AG04450 (cell line): ENCODE results near the gene SLC39A6. TPM values are rescaled to one million over a fixed set of nuclear protein-coding genes. Genes with fewer than 3 reads are reported as not detected.

Experiments used
- CTCF ChIA-PET: fragments of 300-600, 350-600 bp; formaldehyde crosslinking; extraction: SDS; loops from one replicate; lab custom pipeline; 2022; ENCODE audit warnings: antibody characterized with exemption, inconsistent platforms; lab: Charles Lee
- POLR2A ChIA-PET: fragments of 350-600 bp; formaldehyde crosslinking; extraction: SDS; loops from one replicate; lab custom pipeline; 2021; ENCODE audit warnings: antibody characterized with exemption, inconsistent platforms; lab: Yijun Ruan, JAX
- DNase-seq: peaks from one replicate; pipeline ENCODE4 v3.0.0-alpha.2; 2011; ENCODE audit warnings: low read depth, low spot score
- H3K27ac ChIP-seq: one replicate; pipeline ENCODE4 v1.5.1; 2012; ENCODE audit warnings: low read depth, low read length, control low read depth
- H3K27me3 ChIP-seq: one replicate; pipeline ENCODE4 v1.6.0; 2012; ENCODE audit warnings: low read length; ENCODE audit not compliant: control insufficient read depth, insufficient read depth
- H3K4me3 ChIP-seq: 2 replicates; pipeline ENCODE4 v1.5.1; 2011; ENCODE audit warnings: mild to moderate bottlenecking, low read depth, low read length, control low read depth
- H3K9me3 ChIP-seq: 2 replicates; pipeline ENCODE4 v1.5.1; 2012; ENCODE audit warnings: low read length; ENCODE audit not compliant: control insufficient read depth, insufficient read depth
- CTCF ChIP-seq: IDR thresholded peaks from 2 replicates; pipeline ENCODE4 v1.5.1; 2011; ENCODE audit warnings: low read depth, low read length, control low read depth, inconsistent platforms
- polyA plus RNA-seq: library from polyadenylated mRNA; depleted of rRNA; stranded (reverse); fragments of >200 nt; gene quantifications from 2 replicates; pipeline ENCODE4 v1.2.3, GENCODE V29; 2011

Gene SLC39A6
- polyA plus RNA-seq, 1 experiment = 123 TPM

GRCh38 chr18:36141576-36141975 lies 12.4 kb upstream of the SLC39A6 start:
- no peak overlapping the region for H3K27ac ChIP-seq
- TF ChIP-seq CTCF = no peak
- no peak for DNase-seq
- ChIA-PET CTCF (interaction anchor here (0.7 kb wide), 1 partner anchor 139 kb away, joined by 5 read pairs; no protein-coding TSS in a partner anchor), POLR2A (no interaction called here)
- no peaks in the 10 kb centered on the region for H3K27me3 ChIP-seq
- no peak overlapping the region for H3K4me3 ChIP-seq
- H3K9me3 ChIP-seq = no peaks in the 10 kb centered on the region

- DNase-seq = no peak
- Histone ChIP-seq H3K9me3 (no peaks in the 10 kb centered on the region), H3K4me3 (no peak overlapping the region), H3K27me3 (no peaks in the 10 kb centered on the region), H3K27ac (no peak overlapping the region)
- TF ChIP-seq CTCF = no peak
- POLR2A ChIA-PET = interaction anchor here (0.7 kb wide), 1 partner anchor 42 kb away, joined by 3 read pairs; no protein-coding TSS in a partner anchor
- CTCF ChIA-PET = interaction anchor here (2.2 kb wide), 1 partner anchor 145 kb away, joined by 8 read pairs; no protein-coding TSS in a partner anchor
Observed at GRCh38 chr18:36139245-36139644, 10.1 kb upstream of the SLC39A6 start.

DNA sequence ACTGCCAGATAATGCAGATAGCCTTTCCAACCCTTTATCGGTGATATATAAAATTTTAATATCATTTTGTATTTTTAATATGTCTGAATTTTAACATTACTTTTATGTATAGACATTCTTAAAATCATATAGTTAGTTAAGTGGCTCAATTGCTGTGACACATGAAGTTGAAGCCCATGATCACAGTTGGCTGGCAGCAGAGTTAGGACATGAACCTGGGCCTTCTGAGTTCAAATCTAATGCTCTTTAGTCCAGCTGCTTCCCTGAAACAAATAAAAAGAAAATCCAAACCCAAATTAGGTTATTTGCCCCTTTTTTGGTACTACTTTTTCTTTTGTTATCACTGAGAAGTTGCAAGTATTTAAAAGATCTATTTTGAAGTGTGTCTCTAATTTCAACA lies 6.1 kb upstream of the SLC39A6 start:
- POLR2A ChIA-PET = no interaction called here
- CTCF ChIA-PET = no interaction called here
- no peak overlapping the region for H3K27ac ChIP-seq
- DNase-seq = no peak
- H3K27me3 ChIP-seq = no peaks in the 10 kb centered on the region
- H3K4me3 ChIP-seq = no peak overlapping the region
- H3K9me3 ChIP-seq = no peaks in the 10 kb centered on the region; the same call in 1 of the 2 replicates
- no peak for TF ChIP-seq CTCF

GRCh38 chr18:36132756-36133155 lies 3.6 kb upstream of the SLC39A6 start:
- TF ChIP-seq CTCF = no peak
- CTCF ChIA-PET = interaction anchor here (1.1 kb wide), 1 partner anchor 149 kb away, joined by 3 read pairs; no protein-coding TSS in a partner anchor
- H3K9me3 ChIP-seq = peaks cover 3% of the 10 kb centered on the region; the same call in 1 of the 2 replicates
- POLR2A ChIA-PET = no interaction called here
- no peak for DNase-seq
- H3K27ac ChIP-seq = no peak overlapping the region
- no peak overlapping the region for H3K4me3 ChIP-seq
- no peaks in the 10 kb centered on the region for H3K27me3 ChIP-seq

GRCh38 chr18:36131692-36132483 lies 2.7 kb upstream of the SLC39A6 start:
- no peak overlapping the region for H3K4me3 ChIP-seq
- H3K27me3 ChIP-seq = no peaks in the 10 kb centered on the region
- CTCF ChIA-PET = interaction anchor here (0.7 to 1.7 kb wide), 2 partner anchors 114 to 152 kb away, joined by 5 to 6 read pairs; no protein-coding TSS in a partner anchor
- TF ChIP-seq CTCF = no peak
- POLR2A ChIA-PET = interaction anchor here (0.6 kb wide), 1 partner anchor 65 kb away, joined by 3 read pairs; no protein-coding TSS in a partner anchor
- H3K27ac ChIP-seq = no peak overlapping the region
- DNase-seq = no peak
- H3K9me3 ChIP-seq = peaks cover 3% of the 10 kb centered on the region; the same call in 1 of the 2 replicates
